ENCODE data around the gene LHFPL6.
A peak's percentile ranks its signal among the peaks of the same experiment; 100 is the strongest.

Gene LHFPL6

DNA sequence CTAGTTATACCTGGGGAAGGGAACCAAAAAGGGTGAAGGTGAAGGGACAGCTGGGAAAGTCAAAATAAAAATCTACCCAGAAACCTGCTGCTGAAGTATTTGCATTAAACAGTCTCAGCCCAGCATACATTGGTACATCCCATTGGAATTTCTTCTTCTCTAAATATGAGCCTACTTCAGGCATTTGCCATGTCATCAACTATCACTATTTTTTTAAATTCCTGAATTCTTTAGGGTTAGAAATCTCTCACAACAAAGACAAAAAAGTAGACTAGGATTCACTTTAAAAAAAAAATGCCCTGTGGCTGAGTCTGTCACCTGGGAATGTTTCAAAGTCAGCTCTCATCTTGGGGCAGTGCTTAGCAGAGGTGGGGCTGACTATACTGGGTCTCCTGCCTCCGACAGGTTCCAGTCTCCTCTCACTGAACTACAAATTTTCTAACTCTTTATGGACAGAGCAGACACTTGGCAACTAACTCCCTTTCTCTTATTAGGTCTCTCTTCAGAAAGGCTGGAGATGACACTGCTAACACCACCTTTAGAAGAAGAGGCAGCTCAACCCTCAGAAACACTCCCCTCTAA, 141.2 kb downstream of the LHFPL6 start:
- DNase-seq: no peak

DNA sequence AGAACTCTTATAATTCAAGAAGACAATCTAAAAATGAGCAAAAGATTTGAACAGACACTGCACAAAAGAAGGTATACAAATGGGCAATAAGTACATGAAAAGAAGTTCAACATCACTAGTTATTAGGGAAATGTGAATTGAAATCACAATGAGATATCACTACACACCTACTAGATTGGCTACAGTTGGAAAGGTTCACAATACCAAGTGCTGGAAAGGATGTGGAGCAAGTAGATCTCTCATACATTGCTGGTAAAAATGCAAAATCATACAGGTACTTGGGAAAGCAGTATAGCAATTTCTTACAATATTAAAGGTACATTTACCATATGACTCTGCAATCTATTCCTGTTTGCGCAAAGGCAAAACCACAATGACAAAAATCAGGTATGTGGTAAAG, 145.7 kb downstream of the LHFPL6 start:
- DNase-seq: no peak

- no peak for DNase-seq
Observed at GRCh38 chr13:39455521-39456175, 147.3 kb downstream of the LHFPL6 start.

DNA sequence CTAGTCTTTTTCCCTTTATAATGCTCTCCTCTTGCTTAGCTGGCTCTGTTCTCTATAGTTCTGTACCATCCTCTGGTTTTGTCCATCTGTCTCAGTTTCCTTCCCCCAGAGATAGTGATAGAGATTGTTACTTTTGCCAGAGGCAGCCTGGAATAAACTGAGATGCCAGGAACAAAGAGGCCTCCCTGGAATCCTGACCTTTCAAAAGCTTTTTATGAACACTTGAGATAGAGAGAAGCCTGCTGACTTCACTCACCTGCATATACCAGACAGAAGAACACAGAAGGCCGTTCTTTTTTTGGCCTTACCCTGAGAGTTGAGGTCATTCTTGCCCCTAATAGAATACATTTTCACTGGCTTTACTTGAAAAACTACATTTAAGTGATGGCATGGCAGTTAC, 150.2 kb downstream of the LHFPL6 start:
- no peak for DNase-seq

DNA sequence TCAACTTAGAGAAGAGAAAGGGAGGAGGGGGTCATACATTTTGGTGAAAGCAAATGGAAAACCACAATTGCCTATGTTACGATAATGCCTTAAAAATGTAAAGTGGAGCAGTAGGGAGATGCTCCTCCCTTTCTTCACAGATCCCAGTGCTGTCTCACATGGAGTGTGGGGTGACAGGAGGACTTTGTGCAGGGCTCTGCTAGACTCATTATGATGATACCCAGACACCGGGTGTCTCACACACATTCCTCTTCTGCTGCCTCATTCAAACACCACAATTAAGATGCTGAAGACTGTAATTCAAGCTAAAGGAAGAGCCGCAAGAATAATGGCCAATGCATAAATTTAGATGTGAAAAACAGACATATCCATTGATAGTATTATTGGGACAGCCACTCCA, 150.6 kb downstream of the LHFPL6 start:
- DNase-seq: no peak

DNA sequence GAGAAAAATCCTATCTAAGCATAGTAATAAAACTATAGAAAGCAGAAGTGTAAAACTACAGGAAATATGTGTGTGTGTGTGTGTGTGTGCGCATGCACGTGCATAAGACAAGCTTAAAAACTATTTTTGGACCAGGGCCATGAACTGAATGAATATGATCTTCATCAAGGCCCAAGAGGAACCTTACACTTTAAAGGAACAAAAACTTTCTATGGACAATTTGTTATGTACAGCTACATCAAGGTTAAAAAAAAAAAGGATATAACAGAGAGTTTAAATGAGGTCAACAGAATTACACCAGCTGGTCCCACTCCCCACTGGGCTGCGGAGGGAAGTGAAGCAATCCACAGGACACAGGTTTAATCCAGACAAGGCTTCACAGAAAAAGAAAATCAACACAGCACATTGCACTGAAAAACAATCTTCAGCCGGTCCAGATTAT, 151.1 kb downstream of the LHFPL6 start:
- peak; percentile 25 for DNase-seq

- DNase-seq: no peak
Observed at GRCh38 chr13:39451301-39451700, 151.7 kb downstream of the LHFPL6 start.

GRCh38 chr13:39450176-39450575, 152.8 kb downstream of the LHFPL6 start:
- no peak for DNase-seq

GRCh38 chr13:39448834-39449233, 154.2 kb downstream of the LHFPL6 start:
- DNase-seq: no peak

DNA sequence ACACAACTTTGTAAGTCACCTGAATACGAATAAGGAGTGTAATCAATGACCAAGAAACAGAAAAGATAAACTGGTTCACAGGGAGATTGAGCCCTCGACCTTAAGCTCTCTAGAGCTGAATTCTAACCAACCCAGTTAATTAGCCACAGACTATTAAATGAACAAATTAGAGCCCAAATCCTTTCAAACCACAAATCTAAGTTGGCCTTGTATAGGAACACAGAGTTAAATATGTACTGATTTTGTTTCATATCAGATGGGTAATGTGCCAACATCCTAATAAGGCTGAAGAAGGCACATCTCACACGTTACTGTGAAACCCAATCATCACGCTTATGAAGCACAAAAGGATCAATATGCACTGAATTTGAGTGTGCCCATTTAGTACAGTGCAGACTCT, 156.1 kb downstream of the LHFPL6 start:
- no peak for DNase-seq

DNA sequence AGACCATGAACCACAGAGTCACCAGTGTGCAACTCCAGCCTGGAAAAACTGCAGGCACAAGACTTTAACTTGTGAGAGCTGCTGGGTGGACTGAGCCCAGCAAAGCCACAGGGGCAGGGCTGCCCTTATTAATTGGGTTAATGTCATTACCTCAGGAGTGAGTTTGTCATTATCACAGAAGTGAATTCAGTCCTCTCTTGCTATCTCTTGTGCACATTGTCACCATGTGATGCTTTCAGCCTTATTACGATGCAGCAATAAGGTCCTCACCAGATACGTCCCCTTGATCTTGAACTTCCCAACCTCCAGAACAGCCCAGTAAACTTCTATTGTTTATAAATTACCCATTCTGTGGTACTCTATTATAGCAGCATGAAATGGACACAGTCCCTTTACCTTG, 158.1 kb downstream of the LHFPL6 start:
- no peak for DNase-seq

DNA sequence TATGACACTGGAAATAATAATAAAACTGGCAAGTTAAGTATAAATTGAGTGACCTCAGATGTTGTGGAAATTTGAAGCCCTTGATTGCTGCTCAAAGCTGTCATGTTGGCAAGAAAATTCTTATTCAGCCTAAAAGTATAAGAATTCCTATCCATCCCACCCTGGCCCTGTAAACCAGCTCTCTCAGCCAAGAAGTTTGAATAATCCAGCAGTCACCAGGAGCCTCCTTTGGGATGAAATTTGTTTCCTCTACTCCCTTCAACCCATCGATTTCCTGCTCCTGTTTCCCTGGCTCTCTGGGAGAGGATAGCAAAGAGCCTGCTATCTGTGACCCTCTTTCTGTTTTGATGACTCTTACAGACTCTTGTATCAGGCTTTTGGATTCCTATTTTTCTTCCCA, 169.3 kb downstream of the LHFPL6 start:
- no peak for DNase-seq

- DNase-seq: no peak
Observed at GRCh38 chr13:39432196-39432595, 170.8 kb downstream of the LHFPL6 start.

- DNase-seq: no peak
Observed at GRCh38 chr13:39422845-39423565, 180.0 kb downstream of the LHFPL6 start.

GRCh38 chr13:39419876-39420275, 183.1 kb downstream of the LHFPL6 start:
- DNase-seq: no peak

DNA sequence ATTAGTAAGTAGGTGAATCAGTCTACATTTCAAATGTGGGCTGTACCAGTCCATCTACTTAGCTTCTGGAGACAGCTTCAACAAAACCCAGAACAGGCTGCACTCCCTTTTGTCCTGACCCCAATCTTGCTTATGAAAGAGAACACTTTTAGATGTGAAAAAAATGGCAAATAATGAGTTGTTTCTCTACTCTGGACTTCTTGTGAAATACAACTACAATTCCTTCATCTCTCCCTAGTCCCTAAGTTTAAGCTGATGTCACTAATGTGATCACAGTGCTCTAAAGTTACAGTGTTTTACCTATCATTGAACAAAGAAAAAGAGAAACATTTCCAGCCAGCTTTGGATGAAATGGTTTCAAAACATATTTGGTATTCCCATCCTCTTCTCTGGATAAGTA, 183.9 kb downstream of the LHFPL6 start:
- DNase-seq: no peak

- DNase-seq: no peak
Observed at GRCh38 chr13:39418424-39418823, 184.6 kb downstream of the LHFPL6 start.

DNA sequence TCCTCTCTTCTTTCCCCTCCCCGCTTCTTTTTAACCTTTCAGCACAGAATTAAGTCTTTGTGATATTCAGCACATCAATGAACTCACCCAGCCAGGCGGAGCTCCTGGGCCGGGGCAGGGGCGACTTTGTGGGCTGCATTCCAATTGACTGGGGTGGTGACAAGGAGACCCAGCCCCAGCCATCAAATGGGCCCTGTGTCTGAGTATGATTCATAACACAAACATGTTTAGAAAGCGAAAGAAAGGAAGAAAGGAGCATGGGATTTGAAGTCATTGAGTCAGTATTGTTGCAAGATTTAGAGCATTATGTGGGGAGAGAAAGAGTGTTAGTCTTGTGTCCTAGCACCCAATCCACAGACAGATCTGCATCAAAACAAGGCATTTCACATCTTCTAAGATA, 185.3 kb downstream of the LHFPL6 start:
- no peak for DNase-seq

DNA sequence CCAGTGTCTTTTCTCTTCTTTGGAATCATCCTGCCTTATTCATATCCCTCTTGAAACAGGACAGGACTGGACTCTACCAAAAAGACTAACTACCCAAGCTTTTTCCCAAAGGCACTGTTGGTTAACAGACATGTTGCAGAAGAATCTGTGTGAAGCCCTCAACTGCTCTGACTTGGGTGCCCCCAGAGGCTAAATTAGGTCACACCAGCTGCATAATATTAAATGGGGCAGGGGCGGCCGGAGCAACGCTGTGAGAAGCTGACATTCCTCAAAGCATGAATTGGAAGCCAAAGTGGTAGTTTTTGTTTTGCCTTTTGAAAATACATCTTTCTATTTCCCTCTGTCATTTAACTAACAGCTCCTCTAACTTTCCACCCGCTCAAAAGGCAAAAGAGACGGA, 185.9 kb downstream of the LHFPL6 start:
- DNase-seq: no peak

DNA sequence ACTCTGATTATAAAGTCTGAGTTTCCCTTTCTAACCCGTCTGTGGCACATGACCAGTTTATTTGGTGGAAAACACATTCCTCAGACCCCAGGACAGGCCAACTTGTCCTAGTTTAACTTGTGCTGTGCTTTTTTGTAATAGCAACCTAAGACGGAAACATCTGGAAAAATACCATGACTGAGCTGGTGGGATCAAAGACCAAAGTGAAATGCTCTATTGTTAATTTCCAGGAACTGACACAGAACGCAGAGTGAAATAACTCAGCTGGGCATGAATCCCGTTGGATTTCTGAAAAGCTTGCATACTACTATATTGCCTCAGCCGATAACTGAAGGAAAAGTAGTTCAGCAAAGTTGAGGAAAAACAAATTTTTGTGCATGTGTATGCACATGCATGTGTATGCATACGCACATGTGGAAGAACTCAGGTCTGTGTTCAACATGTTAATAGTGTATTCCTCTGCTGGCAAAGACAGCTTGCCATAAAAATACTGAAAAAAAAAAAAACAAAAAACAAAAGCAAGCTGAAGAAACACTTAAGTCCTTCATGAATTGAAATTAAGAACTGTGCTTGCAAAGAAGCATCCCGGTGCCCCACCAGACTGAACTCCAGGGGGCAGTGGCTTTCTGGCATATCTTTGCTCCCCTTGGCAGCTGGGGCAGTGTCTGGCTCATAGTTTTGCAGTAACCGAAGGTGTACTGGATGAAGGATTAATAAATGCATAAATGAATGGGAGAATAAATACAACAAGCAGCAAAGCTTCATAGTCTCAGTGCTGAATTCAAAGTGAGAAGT, 187.8 kb downstream of the LHFPL6 start:
- no peak for DNase-seq

- DNase-seq: no peak
Observed at GRCh38 chr13:39414339-39414738, 188.7 kb downstream of the LHFPL6 start.

- DNase-seq: no peak
Observed at GRCh38 chr13:39411511-39411910, 191.5 kb downstream of the LHFPL6 start.

GRCh38 chr13:39410964-39411363, 192.0 kb downstream of the LHFPL6 start:
- no peak for DNase-seq
